ENCODE results near the gene MAPK10.

DNA sequence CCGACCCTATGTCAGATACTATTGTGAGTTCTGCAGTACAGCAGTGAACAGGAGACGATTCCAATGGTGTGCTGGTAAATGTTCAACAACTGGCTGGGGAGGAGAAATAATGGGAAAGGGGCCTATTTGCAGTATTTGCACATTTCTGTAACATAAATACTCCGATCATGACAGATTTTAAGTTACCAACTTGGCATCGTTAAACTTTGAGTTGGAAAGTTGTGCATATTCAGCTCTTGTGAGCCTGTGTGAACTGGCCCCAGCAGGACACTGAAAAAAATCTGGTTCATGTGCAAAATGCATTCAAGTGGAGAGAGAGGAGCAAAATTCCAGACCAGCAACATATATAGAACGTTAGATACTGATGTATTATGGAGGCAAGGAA lies 175.0 kb downstream of the MAPK10 start:
- TF ChIP-seq, protein P1, sequence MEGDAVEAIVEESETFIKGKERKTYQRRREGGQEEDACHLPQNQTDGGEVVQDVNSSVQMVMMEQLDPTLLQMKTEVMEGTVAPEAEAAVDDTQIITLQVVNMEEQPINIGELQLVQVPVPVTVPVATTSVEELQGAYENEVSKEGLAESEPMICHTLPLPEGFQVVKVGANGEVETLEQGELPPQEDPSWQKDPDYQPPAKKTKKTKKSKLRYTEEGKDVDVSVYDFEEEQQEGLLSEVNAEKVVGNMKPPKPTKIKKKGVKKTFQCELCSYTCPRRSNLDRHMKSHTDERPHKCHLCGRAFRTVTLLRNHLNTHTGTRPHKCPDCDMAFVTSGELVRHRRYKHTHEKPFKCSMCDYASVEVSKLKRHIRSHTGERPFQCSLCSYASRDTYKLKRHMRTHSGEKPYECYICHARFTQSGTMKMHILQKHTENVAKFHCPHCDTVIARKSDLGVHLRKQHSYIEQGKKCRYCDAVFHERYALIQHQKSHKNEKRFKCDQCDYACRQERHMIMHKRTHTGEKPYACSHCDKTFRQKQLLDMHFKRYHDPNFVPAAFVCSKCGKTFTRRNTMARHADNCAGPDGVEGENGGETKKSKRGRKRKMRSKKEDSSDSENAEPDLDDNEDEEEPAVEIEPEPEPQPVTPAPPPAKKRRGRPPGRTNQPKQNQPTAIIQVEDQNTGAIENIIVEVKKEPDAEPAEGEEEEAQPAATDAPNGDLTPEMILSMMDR (IDR thresholded peaks at IDR 0.05), result no peak
- TF ChIP-seq POLR2A (IDR thresholded peaks at IDR 0.05) (no peak), POLR2AphosphoS5 (IDR thresholded peaks at IDR 0.05) (no peak)

All from prostate gland (tissue), 2 donors.